HepG2 (cell line): ENCODE data around the gene PPP1R18. TPM values are rescaled to one million over a fixed set of nuclear protein-coding genes. Genes with fewer than 3 reads are reported as not detected.

Source experiments
- CBFB ChIP-seq: sonication (generic); formaldehyde crosslinking; IDR thresholded peaks from 2 replicates; pipeline ENCODE4 v1.4.0; 2020; ENCODE audit warnings: missing genetic modification reagents
- ELK4 ChIP-seq: sonication (generic); formaldehyde crosslinking; IDR thresholded peaks from 2 replicates; pipeline ENCODE4 v1.9.0; 2021; ENCODE audit warnings: missing genetic modification reagents, borderline replicate concordance
- FIP1L1 ChIP-seq: fragments of 200-400 bp; formaldehyde crosslinking; IDR thresholded peaks from 2 replicates; pipeline ENCODE4 v1.6.1; 2018; ENCODE audit warnings: low read depth, mild to moderate bottlenecking, low read length, moderate library complexity, borderline replicate concordance; ENCODE audit not compliant: insufficient read depth
- GABPB1 ChIP-seq: IDR thresholded peaks from 2 replicates; pipeline ENCODE4 v1.6.1; 2016; ENCODE audit warnings: mild to moderate bottlenecking, missing genetic modification reagents, moderate library complexity, missing compliant biosample characterization
- MTF2 ChIP-seq: sonication (generic); formaldehyde crosslinking; IDR thresholded peaks from 2 replicates; pipeline ENCODE4 v1.5.0; 2020; ENCODE audit warnings: missing genetic modification reagents, borderline replicate concordance
- MXD3 ChIP-seq: IDR thresholded peaks from 2 replicates; pipeline ENCODE4 v1.6.1; 2016; ENCODE audit warnings: mild to moderate bottlenecking, missing biosample characterization, missing genetic modification reagents
- MXI1 ChIP-seq: IDR thresholded peaks from 3 replicates; pipeline ENCODE4 v1.6.1; 2012; ENCODE audit warnings: low read depth, low read length, inconsistent platforms, borderline replicate concordance
- NPAS2 ChIP-seq: sonication (generic); formaldehyde crosslinking; IDR thresholded peaks from 2 replicates; pipeline ENCODE4 v1.8.0; 2022; ENCODE audit warnings: mild to moderate bottlenecking, missing genetic modification reagents, borderline replicate concordance
- RNF219 ChIP-seq: sonication (generic); formaldehyde crosslinking; IDR thresholded peaks from 2 replicates; pipeline ENCODE4 v1.5.0; 2020; ENCODE audit warnings: mild to moderate bottlenecking, missing genetic modification reagents
- SKIL ChIP-seq: sonication (generic); formaldehyde crosslinking; IDR thresholded peaks from 2 replicates; pipeline ENCODE4 v1.8.0; 2022; ENCODE audit warnings: missing genetic modification reagents, mild to moderate bottlenecking, moderate library complexity, borderline replicate concordance
- YEATS4 ChIP-seq: sonication (generic); formaldehyde crosslinking; IDR thresholded peaks from 2 replicates; pipeline ENCODE4 v1.4.0; 2020; ENCODE audit warnings: missing genetic modification reagents, borderline replicate concordance
- ZC3H13 ChIP-seq: sonication (generic); formaldehyde crosslinking; IDR thresholded peaks from 2 replicates; pipeline ENCODE4 v1.8.1; 2023; ENCODE audit warnings: mild to moderate bottlenecking, missing genetic modification reagents, moderate library complexity
- ZFP36 ChIP-seq: fragments of 150-350 bp; IDR thresholded peaks from 2 replicates; pipeline ENCODE4 v1.6.1; 2018; ENCODE audit warnings: borderline replicate concordance, low read length, low read depth; ENCODE audit not compliant: partially characterized antibody
- ZNF225 ChIP-seq: sonication (generic); formaldehyde crosslinking; IDR thresholded peaks from 2 replicates; pipeline ENCODE4 v1.4.0; 2020; ENCODE audit warnings: mild to moderate bottlenecking, missing genetic modification reagents
- ZNF234 ChIP-seq: sonication (generic); formaldehyde crosslinking; conservative IDR thresholded peaks from 2 replicates; pipeline ENCODE4 v1.5.1; 2020; ENCODE audit warnings: mild to moderate bottlenecking, missing genetic modification reagents
- ZNF468 ChIP-seq: sonication (generic); formaldehyde crosslinking; IDR thresholded peaks from 2 replicates; pipeline ENCODE4 v1.8.0; 2022; ENCODE audit warnings: mild to moderate bottlenecking, moderate library complexity, missing genetic modification reagents
- ZNF510 ChIP-seq: sonication (generic); formaldehyde crosslinking; IDR thresholded peaks from 2 replicates; pipeline ENCODE4 v1.4.0; 2020; ENCODE audit warnings: low read depth, mild to moderate bottlenecking, missing genetic modification reagents
- ZNF547 ChIP-seq: sonication (generic); formaldehyde crosslinking; IDR thresholded peaks from 2 replicates; pipeline ENCODE4 v1.5.1; 2020; ENCODE audit warnings: mild to moderate bottlenecking, missing genetic modification reagents
- ZNF749 ChIP-seq: sonication (generic); formaldehyde crosslinking; IDR thresholded peaks from 2 replicates; pipeline ENCODE4 v1.8.0; 2022; ENCODE audit warnings: mild to moderate bottlenecking, missing genetic modification reagents, moderate library complexity, borderline replicate concordance
- ZNF761 ChIP-seq: sonication (generic); formaldehyde crosslinking; conservative IDR thresholded peaks from 2 replicates; pipeline ENCODE4 v1.4.0; 2020; ENCODE audit warnings: mild to moderate bottlenecking, missing genetic modification reagents
- polyA plus RNA-seq, 8 experiments: library from polyadenylated mRNA; depleted of rRNA in 3 of 8; stranded (reverse) in 7 of 8; unstranded in 1 of 8; fragments of >200 nt; fragmentation: Illumina TruSeq in 4 of 8; extraction: Trizol in 4 of 8; gene quantifications; 2 replicates each; pipeline versions ENCODE4 v1.2.1 to v1.2.3, GENCODE V29; 2011 to 2016; ENCODE audit warnings: low read depth in 4 of 8, missing spikeins in 1 of 8, mixed read lengths in 1 of 8; ENCODE audit not compliant: insufficient read depth in 1 of 8
- total RNA-seq, 5 experiments: library from RNA; depleted of rRNA; stranded (reverse); fragments of >200 nt; fragmentation: Illumina TruSeq; extraction: Trizol; gene quantifications; 2 replicates each; pipeline ENCODE4 v1.2.3, GENCODE V29; 2016; ENCODE audit warnings: low read depth in 1 of 5

PPP1R18 gene
- total and polyA plus RNA-seq, 2 of the 13 experiments (the other 11 are each of a cell fraction or from before 2014, with no cell fraction given): 4.9 to 9.2 TPM

- TF ChIP-seq ELK4 (CRISPR knock-in tag): no peak
- 0 out of 2 replicates have a peak, but pooled peaks have one; percentile 36 for TF ChIP-seq CBFB (CRISPR knock-in tag)
- no peak for TF ChIP-seq ZNF225 (CRISPR knock-in tag)
- no peak for TF ChIP-seq MTF2
- no peak for TF ChIP-seq ZNF749
- TF ChIP-seq MXI1: peak; percentile 98; the same call in 2 of the 3 replicates
- no peak for TF ChIP-seq MXD3 (CRISPR knock-in tag)
- no peak for TF ChIP-seq NPAS2 (CRISPR knock-in tag)
- peak; percentile 84 for TF ChIP-seq ZNF547 (CRISPR knock-in tag)
- TF ChIP-seq FIP1L1: no peak
- TF ChIP-seq ZNF468 (CRISPR knock-in tag): no peak
- peak; percentile 54 for TF ChIP-seq ZNF510 (CRISPR knock-in tag)
- no peak for TF ChIP-seq ZFP36
- peak; percentile 64; the same call in 1 of the 2 replicates for TF ChIP-seq ZC3H13 (CRISPR knock-in tag)
- no peak for TF ChIP-seq ZNF234 (CRISPR knock-in tag)
- TF ChIP-seq RNF219 (CRISPR knock-in tag): no peak
- TF ChIP-seq SKIL: peak; percentile 88
- peak; percentile 88 for TF ChIP-seq ZNF761 (CRISPR knock-in tag)
- peak; percentile 58; the same call in 1 of the 2 replicates for TF ChIP-seq GABPB1
- peak; percentile 87 for TF ChIP-seq YEATS4 (CRISPR knock-in tag)
Measured at GRCh38 chr6:30654798-30655742, 31.4 kb downstream of the PPP1R18 start (continued).
